ENCODE measurements around the gene PRKG1.

PRKG1 gene

DNA sequence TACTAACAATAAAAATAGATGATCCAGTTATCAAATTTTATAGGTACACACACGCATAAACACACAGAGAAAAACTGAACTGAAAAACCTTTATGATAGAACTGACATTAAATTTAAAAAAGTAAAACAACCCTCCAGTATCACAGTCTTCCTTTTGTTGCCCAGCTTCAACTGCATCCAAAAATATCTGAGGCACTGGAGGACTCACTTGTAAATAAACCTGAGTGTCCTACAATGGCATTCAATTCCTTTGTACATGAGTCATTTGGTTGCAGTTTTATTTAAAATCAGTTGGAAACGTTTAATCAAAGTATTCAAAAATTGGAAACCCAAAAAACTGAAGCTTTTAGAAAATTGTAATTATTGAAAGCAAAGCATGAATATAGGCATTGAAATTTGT is 890.3 kb downstream of the PRKG1 start:
- no peaks in the 10 kb centered on the region for H3K9me3 ChIP-seq (ENCODE audit: control insufficient read depth, insufficient read depth, low read length)
- H3K9me2 ChIP-seq (replicated peaks; ENCODE audit: control insufficient read depth, low read length): no peaks in the 10 kb centered on the region
- TF ChIP-seq, protein P1, sequence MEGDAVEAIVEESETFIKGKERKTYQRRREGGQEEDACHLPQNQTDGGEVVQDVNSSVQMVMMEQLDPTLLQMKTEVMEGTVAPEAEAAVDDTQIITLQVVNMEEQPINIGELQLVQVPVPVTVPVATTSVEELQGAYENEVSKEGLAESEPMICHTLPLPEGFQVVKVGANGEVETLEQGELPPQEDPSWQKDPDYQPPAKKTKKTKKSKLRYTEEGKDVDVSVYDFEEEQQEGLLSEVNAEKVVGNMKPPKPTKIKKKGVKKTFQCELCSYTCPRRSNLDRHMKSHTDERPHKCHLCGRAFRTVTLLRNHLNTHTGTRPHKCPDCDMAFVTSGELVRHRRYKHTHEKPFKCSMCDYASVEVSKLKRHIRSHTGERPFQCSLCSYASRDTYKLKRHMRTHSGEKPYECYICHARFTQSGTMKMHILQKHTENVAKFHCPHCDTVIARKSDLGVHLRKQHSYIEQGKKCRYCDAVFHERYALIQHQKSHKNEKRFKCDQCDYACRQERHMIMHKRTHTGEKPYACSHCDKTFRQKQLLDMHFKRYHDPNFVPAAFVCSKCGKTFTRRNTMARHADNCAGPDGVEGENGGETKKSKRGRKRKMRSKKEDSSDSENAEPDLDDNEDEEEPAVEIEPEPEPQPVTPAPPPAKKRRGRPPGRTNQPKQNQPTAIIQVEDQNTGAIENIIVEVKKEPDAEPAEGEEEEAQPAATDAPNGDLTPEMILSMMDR (IDR thresholded peaks at IDR 0.05; ENCODE audit: low read depth, low read length, poor library complexity, severe bottlenecking): no peak
- no peak for TF ChIP-seq EZH2phosphoT487 (IDR thresholded peaks at IDR 0.05; ENCODE audit: borderline replicate concordance, low read length)
- H3K79me2 ChIP-seq (ENCODE audit: control insufficient read depth, low read length): no peaks in the 10 kb centered on the region
- H3K4me3 ChIP-seq (ENCODE audit: low read length): no peak overlapping the region
- H3K27ac ChIP-seq (ENCODE audit: low read depth, low read length): no peak overlapping the region
- H3K27me3 ChIP-seq (ENCODE audit: control insufficient read depth, low read length): 0 out of 2 replicates have a peak, but pooled peaks cover 2% of the 10 kb centered on the region
- no peak overlapping the region for H3K4me2 ChIP-seq (ENCODE audit: low read length)
- no peaks in the 10 kb centered on the region for H3K36me3 ChIP-seq (ENCODE audit: control insufficient read depth, low read length)
- H3F3A ChIP-seq (ENCODE audit: control insufficient read depth, insufficient read depth): no peaks in the 10 kb centered on the region
- no peaks in the 10 kb centered on the region for H3K4me1 ChIP-seq (ENCODE audit: control insufficient read depth, low read length)
- no peaks in the 10 kb centered on the region for H4K20me1 ChIP-seq (ENCODE audit: control insufficient read depth, insufficient read depth, low read depth, low read length)

DNA sequence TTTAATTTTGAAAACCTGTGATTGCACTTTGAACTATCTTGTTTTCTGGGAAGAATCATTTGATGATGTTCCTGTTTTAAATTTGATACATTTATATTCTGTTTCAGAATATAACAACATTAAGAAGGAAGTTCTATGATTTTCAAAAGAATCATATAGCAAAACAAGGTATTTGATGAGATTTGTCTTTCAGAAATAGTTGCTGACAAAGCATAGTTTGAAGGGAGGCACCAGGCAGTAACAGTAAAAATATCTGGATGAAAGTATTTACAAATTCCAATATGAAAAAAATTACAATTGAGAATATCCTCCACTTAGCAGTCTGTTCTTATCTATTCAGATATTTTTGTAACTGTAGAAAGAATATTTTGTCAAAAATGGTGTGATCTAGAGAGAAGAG is 891.2 kb downstream of the PRKG1 start:
- no peaks in the 10 kb centered on the region for H3F3A ChIP-seq (ENCODE audit: control insufficient read depth, insufficient read depth)
- TF ChIP-seq EZH2phosphoT487 (IDR thresholded peaks at IDR 0.05; ENCODE audit: borderline replicate concordance, low read length): no peak
- TF ChIP-seq, protein P1 (IDR thresholded peaks at IDR 0.05; ENCODE audit: low read depth, low read length, poor library complexity, severe bottlenecking): no peak

GRCh38 chr10:51972733-51973346 is 898.6 kb downstream of the PRKG1 start:
- H3K4me2 ChIP-seq (ENCODE audit: low read length): no peak overlapping the region
- H3K27ac ChIP-seq (ENCODE audit: low read depth, low read length): no peak overlapping the region
- no peaks in the 10 kb centered on the region for H3K9me3 ChIP-seq (ENCODE audit: control insufficient read depth, insufficient read depth, low read length)
- no peaks in the 10 kb centered on the region for H3F3A ChIP-seq (ENCODE audit: control insufficient read depth, insufficient read depth)
- H3K36me3 ChIP-seq (ENCODE audit: control insufficient read depth, low read length): no peaks in the 10 kb centered on the region
- no peak overlapping the region for H3K4me3 ChIP-seq (ENCODE audit: low read length)
- peaks cover 2% of the 10 kb centered on the region for H3K27me3 ChIP-seq (ENCODE audit: control insufficient read depth, low read length)
- TF ChIP-seq EZH2phosphoT487 (IDR thresholded peaks at IDR 0.05; ENCODE audit: borderline replicate concordance, low read length): no peak
- TF ChIP-seq, protein P1 (IDR thresholded peaks at IDR 0.05; ENCODE audit: low read depth, low read length, poor library complexity, severe bottlenecking): no peak
- H3K4me1 ChIP-seq (ENCODE audit: control insufficient read depth, low read length): no peaks in the 10 kb centered on the region
- no peaks in the 10 kb centered on the region for H4K20me1 ChIP-seq (ENCODE audit: control insufficient read depth, insufficient read depth, low read depth, low read length)
- H3K79me2 ChIP-seq (ENCODE audit: control insufficient read depth, low read length): no peaks in the 10 kb centered on the region
- H3K9me2 ChIP-seq (replicated peaks; ENCODE audit: control insufficient read depth, low read length): no peaks in the 10 kb centered on the region

More for the DNA sequence above, 891.2 kb downstream of the PRKG1 start:
- Histone ChIP-seq H3K79me2 (ENCODE audit: control insufficient read depth, low read length) (no peaks in the 10 kb centered on the region), H3K4me2 (ENCODE audit: low read length) (no peak overlapping the region), H4K20me1 (ENCODE audit: control insufficient read depth, insufficient read depth, low read depth, low read length) (no peaks in the 10 kb centered on the region), H3K4me1 (ENCODE audit: control insufficient read depth, low read length) (no peaks in the 10 kb centered on the region), H3K9me2 (replicated peaks; ENCODE audit: control insufficient read depth, low read length) (no peaks in the 10 kb centered on the region), H3K27ac (ENCODE audit: low read depth, low read length) (no peak overlapping the region), H3K27me3 (ENCODE audit: control insufficient read depth, low read length) (0 out of 2 replicates have a peak, but pooled peaks cover 2% of the 10 kb centered on the region), H3K4me3 (ENCODE audit: low read length) (no peak overlapping the region), H3K9me3 (ENCODE audit: control insufficient read depth, insufficient read depth, low read length) (no peaks in the 10 kb centered on the region), H3K36me3 (ENCODE audit: control insufficient read depth, low read length) (no peaks in the 10 kb centered on the region)
